ENCODE measurements around the gene CDKAL1. TPM values are rescaled to one million over a fixed set of nuclear protein-coding genes. Genes with fewer than 3 reads are reported as not detected.

CDKAL1 gene
- total RNA-seq, 1 experiment from 2014 or later, result 16.1 TPM

DNA sequence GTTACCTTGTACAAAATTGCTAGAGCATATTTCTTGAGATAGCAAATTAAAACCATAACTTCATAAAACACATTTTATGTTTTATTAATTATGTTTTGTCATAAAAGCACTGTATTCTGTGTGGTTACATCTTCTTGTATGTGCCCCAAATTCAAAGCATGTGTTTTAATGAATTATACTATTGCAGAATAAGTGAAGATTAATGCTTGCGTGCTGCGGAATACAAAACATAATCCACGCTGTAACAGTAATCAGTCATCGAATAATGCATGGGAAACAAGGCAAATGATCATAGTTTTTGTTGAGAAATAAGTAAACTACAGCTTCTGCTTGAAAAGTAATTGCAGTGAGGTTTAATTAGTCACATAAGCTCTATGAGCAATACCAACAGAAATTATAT is 600.1 kb downstream of the CDKAL1 start:
- no peak for DNase-seq
- Histone ChIP-seq H3F3A (ENCODE audit: insufficient read depth, low read depth) (peaks cover 4% of the 10 kb centered on the region; the same call in 1 of the 2 replicates), H3K9me3 (ENCODE audit: insufficient read depth, low read depth) (no peaks in the 10 kb centered on the region), H3K79me2 (ENCODE audit: low read depth) (no peaks in the 10 kb centered on the region), H4K20me1 (ENCODE audit: insufficient read depth) (no peaks in the 10 kb centered on the region), H3K27ac (no peak overlapping the region), H3K4me2 (no peak overlapping the region), H3K4me1 (replicated peaks; ENCODE audit: insufficient read depth) (no peaks in the 10 kb centered on the region), H3K4me3 (no peak overlapping the region), H3K9me2 (ENCODE audit: insufficient read depth) (no peaks in the 10 kb centered on the region; the same call in 1 of the 2 replicates), H2AFZ (no peak overlapping the region), H3K27me3 (ENCODE audit: insufficient read depth, low read depth) (no peaks in the 10 kb centered on the region), H3K36me3 (ENCODE audit: low read depth) (no peaks in the 10 kb centered on the region)
- BruUV-seq (replicated peaks), result no TSS peak
- POLR2A ChIA-PET (ENCODE audit: unreplicated experiment), result no interaction called here
- TF ChIP-seq, protein P1, sequence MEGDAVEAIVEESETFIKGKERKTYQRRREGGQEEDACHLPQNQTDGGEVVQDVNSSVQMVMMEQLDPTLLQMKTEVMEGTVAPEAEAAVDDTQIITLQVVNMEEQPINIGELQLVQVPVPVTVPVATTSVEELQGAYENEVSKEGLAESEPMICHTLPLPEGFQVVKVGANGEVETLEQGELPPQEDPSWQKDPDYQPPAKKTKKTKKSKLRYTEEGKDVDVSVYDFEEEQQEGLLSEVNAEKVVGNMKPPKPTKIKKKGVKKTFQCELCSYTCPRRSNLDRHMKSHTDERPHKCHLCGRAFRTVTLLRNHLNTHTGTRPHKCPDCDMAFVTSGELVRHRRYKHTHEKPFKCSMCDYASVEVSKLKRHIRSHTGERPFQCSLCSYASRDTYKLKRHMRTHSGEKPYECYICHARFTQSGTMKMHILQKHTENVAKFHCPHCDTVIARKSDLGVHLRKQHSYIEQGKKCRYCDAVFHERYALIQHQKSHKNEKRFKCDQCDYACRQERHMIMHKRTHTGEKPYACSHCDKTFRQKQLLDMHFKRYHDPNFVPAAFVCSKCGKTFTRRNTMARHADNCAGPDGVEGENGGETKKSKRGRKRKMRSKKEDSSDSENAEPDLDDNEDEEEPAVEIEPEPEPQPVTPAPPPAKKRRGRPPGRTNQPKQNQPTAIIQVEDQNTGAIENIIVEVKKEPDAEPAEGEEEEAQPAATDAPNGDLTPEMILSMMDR (conservative IDR thresholded peaks at IDR 0.05), result no peak
- no peak for TF ChIP-seq EZH2 (IDR thresholded peaks at IDR 0.05; ENCODE audit: low read depth)
- CTCF ChIA-PET, result no interaction called here
- intact Hi-C loops (cut with micrococcal nuclease; ENCODE audit: unreplicated experiment), result no loop called here

DNA sequence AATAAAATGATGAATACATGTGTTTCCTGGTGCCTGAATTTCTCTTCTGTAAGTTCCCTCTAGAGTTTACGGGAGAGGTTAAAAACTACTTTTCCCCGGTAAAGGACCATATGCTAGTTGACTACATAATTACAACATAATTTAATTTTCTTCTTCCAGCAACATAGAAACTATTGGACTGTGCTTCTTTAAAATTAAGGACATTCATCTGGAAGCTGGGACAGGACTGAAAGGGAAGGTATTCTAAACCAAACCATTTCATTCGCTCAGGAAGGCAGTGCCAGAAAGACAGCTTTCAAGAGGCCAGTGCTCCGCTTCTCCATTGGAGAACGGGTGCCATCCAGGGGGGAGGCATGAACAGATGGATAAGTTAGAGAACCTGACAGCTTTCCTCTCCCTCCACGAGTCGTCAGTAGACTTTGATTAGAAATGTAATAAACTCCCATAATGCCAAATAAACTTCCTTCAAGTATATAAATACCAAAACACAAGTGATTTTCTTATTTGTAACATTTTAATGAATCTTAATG is 601.3 kb downstream of the CDKAL1 start:
- intact Hi-C loops (cut with micrococcal nuclease; ENCODE audit: unreplicated experiment), result no loop called here
- H3K4me3 ChIP-seq, result no peak overlapping the region
- no peak for DNase-seq
- no peaks in the 10 kb centered on the region for H4K20me1 ChIP-seq (ENCODE audit: insufficient read depth)
- no peaks in the 10 kb centered on the region for H3K27me3 ChIP-seq (ENCODE audit: insufficient read depth, low read depth)
- no peaks in the 10 kb centered on the region; the same call in 1 of the 2 replicates for H3K9me2 ChIP-seq (ENCODE audit: insufficient read depth)
- H3K27ac ChIP-seq, result no peak overlapping the region
- H2AFZ ChIP-seq, result no peak overlapping the region
- no peaks in the 10 kb centered on the region for H3K79me2 ChIP-seq (ENCODE audit: low read depth)
- BruUV-seq (replicated peaks), result no TSS peak
- H3F3A ChIP-seq (ENCODE audit: insufficient read depth, low read depth), result peaks cover 4% of the 10 kb centered on the region; the same call in 1 of the 2 replicates
- no peaks in the 10 kb centered on the region for H3K9me3 ChIP-seq (ENCODE audit: insufficient read depth, low read depth)
- no peaks in the 10 kb centered on the region for H3K4me1 ChIP-seq (replicated peaks; ENCODE audit: insufficient read depth)
- no peak overlapping the region for H3K4me2 ChIP-seq
- H3K36me3 ChIP-seq (ENCODE audit: low read depth), result no peaks in the 10 kb centered on the region
- TF ChIP-seq, protein P1 (conservative IDR thresholded peaks at IDR 0.05), result no peak
- TF ChIP-seq EZH2 (IDR thresholded peaks at IDR 0.05; ENCODE audit: low read depth), result no peak
- CTCF ChIA-PET, result no interaction called here
- POLR2A ChIA-PET (ENCODE audit: unreplicated experiment), result no interaction called here

DNA sequence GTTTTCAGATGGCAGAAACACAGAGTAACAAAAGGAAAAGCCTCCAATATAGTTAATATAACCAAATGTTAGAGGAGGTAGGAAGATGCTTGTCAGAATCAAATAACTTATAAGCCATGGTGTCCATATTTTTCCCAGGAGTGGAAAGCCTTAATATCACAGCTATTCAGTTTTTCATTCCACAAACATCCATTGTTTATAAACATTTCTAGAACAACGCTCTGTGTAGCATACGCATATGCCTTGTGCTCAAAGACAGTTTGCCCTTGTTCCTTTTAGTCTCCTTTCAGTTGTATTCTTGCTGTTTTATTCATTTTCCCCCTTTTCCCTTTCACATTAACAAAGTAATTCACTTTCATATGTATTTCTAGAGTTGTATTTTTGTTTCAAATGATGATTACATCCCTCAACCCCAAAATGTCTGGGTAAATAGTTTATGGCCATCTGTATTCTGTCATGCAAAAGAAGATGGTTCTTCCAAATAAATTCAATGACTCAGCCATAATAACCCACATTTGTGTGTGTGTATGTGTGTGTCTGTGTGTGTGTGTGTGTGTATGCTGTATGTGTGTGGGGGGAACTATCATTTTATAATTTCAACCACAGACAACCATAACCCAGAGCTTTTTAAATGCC is 603.6 kb downstream of the CDKAL1 start:
- ChIA-PET CTCF (no interaction called here), POLR2A (ENCODE audit: unreplicated experiment) (no interaction called here)
- Histone ChIP-seq H3K36me3 (ENCODE audit: low read depth) (no peaks in the 10 kb centered on the region), H3K4me3 (no peak overlapping the region), H3K27me3 (ENCODE audit: insufficient read depth, low read depth) (no peaks in the 10 kb centered on the region), H4K20me1 (ENCODE audit: insufficient read depth) (no peaks in the 10 kb centered on the region), H3K27ac (no peak overlapping the region), H3K9me2 (ENCODE audit: insufficient read depth) (no peaks in the 10 kb centered on the region; the same call in 1 of the 2 replicates), H3K79me2 (ENCODE audit: low read depth) (no peaks in the 10 kb centered on the region), H3K4me2 (no peak overlapping the region), H2AFZ (no peak overlapping the region), H3K9me3 (ENCODE audit: insufficient read depth, low read depth) (no peaks in the 10 kb centered on the region), H3F3A (ENCODE audit: insufficient read depth, low read depth) (no peaks in the 10 kb centered on the region), H3K4me1 (replicated peaks; ENCODE audit: insufficient read depth) (no peaks in the 10 kb centered on the region)
- no peak for TF ChIP-seq EZH2 (IDR thresholded peaks at IDR 0.05; ENCODE audit: low read depth)
- TF ChIP-seq, protein P1 (conservative IDR thresholded peaks at IDR 0.05), result no peak
- intact Hi-C loops (cut with micrococcal nuclease; ENCODE audit: unreplicated experiment), result no loop called here
- no TSS peak for BruUV-seq (replicated peaks)
- DNase-seq, result no peak
